ENCODE results near the gene RASA3. TPM values are rescaled to one million over a fixed set of nuclear protein-coding genes. Genes with fewer than 3 reads are reported as not detected.

RASA3 gene
- total and polyA plus RNA-seq, 2 of the 8 experiments (the other 6 are each of a cell fraction or from before 2014, with no cell fraction given), result 7.5 to 21.9 TPM

- TF ChIP-seq CHD7 (IDR thresholded peaks at IDR 0.05; ENCODE audit: insufficient replicate concordance, low read length), result no peak
- no peak for TF ChIP-seq TAF1 (IDR thresholded peaks at IDR 0.05; ENCODE audit: low read depth, low read length)
- no peak for TF ChIP-seq CHD1 (IDR thresholded peaks at IDR 0.05; ENCODE audit: low read depth, low read length)
- no peak for TF ChIP-seq GTF2F1 (IDR thresholded peaks at IDR 0.05; ENCODE audit: borderline replicate concordance, low read depth, low read length)
- TF ChIP-seq GABPA (IDR thresholded peaks at IDR 0.05; ENCODE audit: borderline replicate concordance, insufficient read depth, low read length), result no peak
- no peak for TF ChIP-seq JUND (IDR thresholded peaks at IDR 0.05; ENCODE audit: low read length)
- TF ChIP-seq KDM1A (IDR thresholded peaks at IDR 0.05; ENCODE audit: borderline replicate concordance, low read length), result no peak
- no peak for TF ChIP-seq CBX5 (IDR thresholded peaks at IDR 0.05; ENCODE audit: low read depth, low read length)
- TF ChIP-seq EGR1 (IDR thresholded peaks at IDR 0.05; ENCODE audit: borderline replicate concordance, low read depth, low read length), result no peak
- no peak for TF ChIP-seq MAX (IDR thresholded peaks at IDR 0.05)
These were observed 19.3 kb upstream of the RASA3 start (continued) for GRCh38 chr13:114151565-114152284.
